ENCODE data around the gene TLR8.

DNA sequence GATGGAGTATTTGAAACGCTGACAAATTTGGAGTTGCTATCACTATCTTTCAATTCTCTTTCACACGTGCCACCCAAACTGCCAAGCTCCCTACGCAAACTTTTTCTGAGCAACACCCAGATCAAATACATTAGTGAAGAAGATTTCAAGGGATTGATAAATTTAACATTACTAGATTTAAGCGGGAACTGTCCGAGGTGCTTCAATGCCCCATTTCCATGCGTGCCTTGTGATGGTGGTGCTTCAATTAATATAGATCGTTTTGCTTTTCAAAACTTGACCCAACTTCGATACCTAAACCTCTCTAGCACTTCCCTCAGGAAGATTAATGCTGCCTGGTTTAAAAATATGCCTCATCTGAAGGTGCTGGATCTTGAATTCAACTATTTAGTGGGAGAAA is 13.2 kb downstream of the TLR8 start:
- TF ChIP-seq, protein P1, sequence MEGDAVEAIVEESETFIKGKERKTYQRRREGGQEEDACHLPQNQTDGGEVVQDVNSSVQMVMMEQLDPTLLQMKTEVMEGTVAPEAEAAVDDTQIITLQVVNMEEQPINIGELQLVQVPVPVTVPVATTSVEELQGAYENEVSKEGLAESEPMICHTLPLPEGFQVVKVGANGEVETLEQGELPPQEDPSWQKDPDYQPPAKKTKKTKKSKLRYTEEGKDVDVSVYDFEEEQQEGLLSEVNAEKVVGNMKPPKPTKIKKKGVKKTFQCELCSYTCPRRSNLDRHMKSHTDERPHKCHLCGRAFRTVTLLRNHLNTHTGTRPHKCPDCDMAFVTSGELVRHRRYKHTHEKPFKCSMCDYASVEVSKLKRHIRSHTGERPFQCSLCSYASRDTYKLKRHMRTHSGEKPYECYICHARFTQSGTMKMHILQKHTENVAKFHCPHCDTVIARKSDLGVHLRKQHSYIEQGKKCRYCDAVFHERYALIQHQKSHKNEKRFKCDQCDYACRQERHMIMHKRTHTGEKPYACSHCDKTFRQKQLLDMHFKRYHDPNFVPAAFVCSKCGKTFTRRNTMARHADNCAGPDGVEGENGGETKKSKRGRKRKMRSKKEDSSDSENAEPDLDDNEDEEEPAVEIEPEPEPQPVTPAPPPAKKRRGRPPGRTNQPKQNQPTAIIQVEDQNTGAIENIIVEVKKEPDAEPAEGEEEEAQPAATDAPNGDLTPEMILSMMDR (IDR thresholded peaks at IDR 0.05; ENCODE audit: low read depth, low read length, poor library complexity, severe bottlenecking) = no peak
- TF ChIP-seq EZH2phosphoT487 (IDR thresholded peaks at IDR 0.05; ENCODE audit: borderline replicate concordance, low read length) = no peak
